Colonic mucosa (tissue), 4 donors: ENCODE measurements around the gene USO1. TPM values are rescaled to one million over a fixed set of nuclear protein-coding genes. Genes with fewer than 3 reads are reported as not detected.

Experiments
- DNase-seq: peaks from one replicate; pipeline ENCODE4 v3.0.0-alpha.2; 2020
- H3K27ac ChIP-seq: fragments of 200-600 bp; one replicate; pipeline ENCODE4 v1.8.0; 2021
- H3K27me3 ChIP-seq: fragments of 200-600 bp; one replicate; pipeline ENCODE4 v1.8.0; 2021
- H3K36me3 ChIP-seq: fragments of 200-600 bp; one replicate; pipeline ENCODE4 v1.8.0; 2021
- H3K4me1 ChIP-seq: fragments of 200-600 bp; one replicate; pipeline ENCODE4 v1.8.0; 2021; ENCODE audit warnings: mild to moderate bottlenecking
- H3K4me3 ChIP-seq: fragments of 200-600 bp; one replicate; pipeline ENCODE4 v1.8.0; 2021
- H3K9ac ChIP-seq, 2 donors: one replicate each; pipeline ENCODE4 v1.7.0; 2013; ENCODE audit warnings: control low read depth in 2 of 2, low read depth in 2 of 2, low read length in 2 of 2
- H3K9me3 ChIP-seq: fragments of 200-600 bp; one replicate; pipeline ENCODE4 v1.8.0; 2021
- intact Hi-C: fragments of 100-400 bp; cut with DNase I; formaldehyde crosslinking; loops from one replicate; pipeline ENCODE4 v1.14.1; 2022
- total RNA-seq, 2 donors: library from RNA; stranded (reverse); fragmentation: NEBNext Ultra II Directional in 1 of 2; extraction: Animal tissue kit (Norgen Biotek cat#: 25700) in 1 of 2; gene quantifications; one replicate each; pipeline ENCODE4 v1.2.1, GENCODE V29; 2021
- TF ChIP-seq, protein P1 (sequence below): fragments of 200-600 bp; IDR thresholded peaks from one replicate; pipeline ENCODE4 v1.8.0; 2022; ENCODE audit warnings: antibody characterized with exemption, mild to moderate bottlenecking
- donor health status: healthy.
- donor health status: DM: no; HTN: no; CAD: no.
- donor health status: DM: no; HTN: no; CAD: no.

USO1 gene
- total RNA-seq, 2 donors from 2014 or later = 54.7 to 63.0 TPM

DNA sequence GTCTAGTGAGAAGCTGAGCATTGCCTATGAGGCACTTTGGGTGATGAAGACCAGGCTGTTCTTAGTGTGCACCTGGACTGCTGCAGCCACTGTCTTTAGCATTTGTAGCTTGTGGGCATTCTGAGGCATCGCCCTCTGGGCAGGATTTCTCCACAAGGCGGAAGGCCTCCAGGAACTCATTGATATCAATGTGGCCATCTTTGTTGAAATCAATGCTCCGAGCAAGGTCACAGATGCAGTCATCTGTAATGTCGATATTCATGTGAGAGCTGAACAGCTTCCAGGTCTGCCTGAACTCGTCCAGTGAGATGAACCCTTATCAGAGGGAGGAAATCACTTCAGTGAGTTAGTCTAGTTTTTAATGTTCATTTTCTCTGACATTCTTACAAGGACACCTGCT, 136.2 kb downstream of the USO1 start:
- no peak overlapping the region for H3K27ac ChIP-seq
- TF ChIP-seq, protein P1, sequence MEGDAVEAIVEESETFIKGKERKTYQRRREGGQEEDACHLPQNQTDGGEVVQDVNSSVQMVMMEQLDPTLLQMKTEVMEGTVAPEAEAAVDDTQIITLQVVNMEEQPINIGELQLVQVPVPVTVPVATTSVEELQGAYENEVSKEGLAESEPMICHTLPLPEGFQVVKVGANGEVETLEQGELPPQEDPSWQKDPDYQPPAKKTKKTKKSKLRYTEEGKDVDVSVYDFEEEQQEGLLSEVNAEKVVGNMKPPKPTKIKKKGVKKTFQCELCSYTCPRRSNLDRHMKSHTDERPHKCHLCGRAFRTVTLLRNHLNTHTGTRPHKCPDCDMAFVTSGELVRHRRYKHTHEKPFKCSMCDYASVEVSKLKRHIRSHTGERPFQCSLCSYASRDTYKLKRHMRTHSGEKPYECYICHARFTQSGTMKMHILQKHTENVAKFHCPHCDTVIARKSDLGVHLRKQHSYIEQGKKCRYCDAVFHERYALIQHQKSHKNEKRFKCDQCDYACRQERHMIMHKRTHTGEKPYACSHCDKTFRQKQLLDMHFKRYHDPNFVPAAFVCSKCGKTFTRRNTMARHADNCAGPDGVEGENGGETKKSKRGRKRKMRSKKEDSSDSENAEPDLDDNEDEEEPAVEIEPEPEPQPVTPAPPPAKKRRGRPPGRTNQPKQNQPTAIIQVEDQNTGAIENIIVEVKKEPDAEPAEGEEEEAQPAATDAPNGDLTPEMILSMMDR = no peak
- H3K27me3 ChIP-seq = no peaks in the 10 kb centered on the region
- H3K4me3 ChIP-seq = no peak overlapping the region
- no peak for DNase-seq
- H3K4me1 ChIP-seq = no peaks in the 10 kb centered on the region
- no peaks in the 10 kb centered on the region for H3K36me3 ChIP-seq
- intact Hi-C loops = no loop called here
- no peak overlapping the region for H3K9ac ChIP-seq
- no peaks in the 10 kb centered on the region for H3K9me3 ChIP-seq

Other genes starting within 250 kb of the USO1 start
- gene RCHY1, start 210.2 kb upstream of the USO1 start, total RNA-seq = 10 to 100 TPM; 31.4 to 41.2 TPM
- gene THAP6, start 210.1 kb upstream of the USO1 start, total RNA-seq = 10 to 100 TPM; 11.0 to 13.2 TPM
- not detected for gene ODAPH, start 168.5 kb upstream of the USO1 start, total RNA-seq
- gene CDKL2, start 94.0 kb upstream of the USO1 start, total RNA-seq = 1 to 10 TPM; 1.1 to 2.0 TPM
- gene G3BP2, start 51.2 kb upstream of the USO1 start, total RNA-seq = 100 to 1,000 TPM; 165 to 183 TPM
- not detected for gene PPEF2, start 177.9 kb downstream of the USO1 start, total RNA-seq
- 100 to 1,000 TPM in 1 of 2 donors, 10 to 100 TPM in 1; 79.3 to 141 TPM for gene NAAA, start 216.4 kb downstream of the USO1 start, total RNA-seq